Measurements from ENCODE around the gene ERCC2. TPM values are rescaled to one million over a fixed set of nuclear protein-coding genes. Genes with fewer than 3 reads are reported as not detected.

Gene ERCC2
- total and polyA plus RNA-seq, 5 donors from 2014 or later = 4.4 to 15.5 (median 6.8) TPM

DNA sequence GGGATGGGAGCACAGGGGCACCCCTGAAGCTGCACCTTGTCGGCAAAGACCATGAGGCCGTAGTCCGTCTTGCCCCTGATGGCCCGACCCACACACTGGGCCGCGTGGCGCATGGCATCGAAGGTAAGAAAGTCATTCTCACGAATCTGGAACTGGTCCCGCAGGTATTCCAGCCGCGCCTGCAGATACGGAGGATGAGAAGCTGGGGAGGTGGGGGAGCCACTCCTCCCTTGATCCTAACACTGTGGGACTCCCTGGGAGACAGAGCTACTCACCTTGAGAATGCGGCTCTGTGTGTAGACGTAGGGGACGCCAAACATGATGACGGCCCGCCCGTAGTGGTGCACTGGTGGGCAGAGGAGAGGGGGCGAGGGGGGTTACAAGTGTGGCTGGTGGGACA, 17.9 kb downstream of the ERCC2 start:
- ATAC-seq (ENCODE audit: low read depth in 2 of 2) = no peak
- Histone ChIP-seq H3K9me3 (ENCODE audit: control insufficient read depth in 2 of 2, low read length in 2 of 2) (no peaks in the 10 kb centered on the region), H3K4me1 (ENCODE audit: control insufficient read depth, insufficient read depth, low read length, poor library complexity, severe bottlenecking) (no peaks in the 10 kb centered on the region), H3K27me3 (ENCODE audit: control insufficient read depth, insufficient read depth, low read length) (no peaks in the 10 kb centered on the region), H3K27ac (ENCODE audit: insufficient read depth, low read length, poor library complexity, severe bottlenecking) (no peak overlapping the region), H3K36me3 (ENCODE audit: control insufficient read depth, insufficient read depth, low read length) (peaks cover 7% of the 10 kb centered on the region), H3K4me3 (ENCODE audit: low read depth, low read length) (no peak overlapping the region)
- Mint-ChIP-seq H3K4me1 (peaks cover 0 to 2% (median 0%) of the 10 kb centered on the region in 4 donors), H3K27ac (no peak overlapping the region), H3K27me3 (no peaks in the 10 kb centered on the region), H3K9me3 (no peaks in the 10 kb centered on the region), H3K36me3 (peaks cover 20% of the 10 kb centered on the region), H3K4me3 (no peak overlapping the region)
- DNase-seq = no peak

DNA sequence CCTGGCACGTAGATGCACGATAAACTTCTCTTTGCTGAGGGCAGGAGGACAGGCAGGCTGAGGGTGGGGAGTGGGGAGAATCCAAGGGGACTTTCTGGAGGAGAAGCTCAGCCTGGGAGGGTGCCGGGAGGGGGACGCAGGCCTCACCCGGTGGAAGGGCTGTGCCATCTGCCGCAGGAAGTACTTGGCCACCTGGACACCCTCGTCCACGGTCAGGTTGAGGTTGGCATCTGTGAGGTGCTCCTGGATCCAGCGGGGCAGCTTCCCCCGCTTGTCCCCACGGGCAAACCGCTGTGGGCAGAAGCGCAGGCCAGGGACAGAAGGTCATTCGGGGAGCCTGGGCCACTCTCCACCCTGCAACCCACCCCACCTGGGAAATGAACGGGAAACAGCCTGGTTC, 18.3 kb downstream of the ERCC2 start:
- no peak overlapping the region for H3K27ac ChIP-seq (ENCODE audit: insufficient read depth, low read length, poor library complexity, severe bottlenecking)
- Mint-ChIP-seq H3K36me3 (peaks cover 20% of the 10 kb centered on the region), H3K9me3 (no peaks in the 10 kb centered on the region), H3K4me1 (peaks cover 0 to 2% (median 0%) of the 10 kb centered on the region in 4 donors), H3K4me3 (no peak overlapping the region), H3K27ac (no peak overlapping the region), H3K27me3 (no peaks in the 10 kb centered on the region)
- no peaks in the 10 kb centered on the region for H3K4me1 ChIP-seq (ENCODE audit: control insufficient read depth, insufficient read depth, low read length, poor library complexity, severe bottlenecking)
- H3K36me3 ChIP-seq (ENCODE audit: control insufficient read depth, insufficient read depth, low read length) = peaks cover 7% of the 10 kb centered on the region
- H3K4me3 ChIP-seq (ENCODE audit: low read depth, low read length) = no peak overlapping the region
- no peaks in the 10 kb centered on the region for H3K27me3 ChIP-seq (ENCODE audit: control insufficient read depth, insufficient read depth, low read length)
- H3K9me3 ChIP-seq (ENCODE audit: control insufficient read depth in 2 of 2, low read length in 2 of 2) = no peaks in the 10 kb centered on the region
- no peak for ATAC-seq (ENCODE audit: low read depth in 2 of 2)
- DNase-seq = no peak

DNA sequence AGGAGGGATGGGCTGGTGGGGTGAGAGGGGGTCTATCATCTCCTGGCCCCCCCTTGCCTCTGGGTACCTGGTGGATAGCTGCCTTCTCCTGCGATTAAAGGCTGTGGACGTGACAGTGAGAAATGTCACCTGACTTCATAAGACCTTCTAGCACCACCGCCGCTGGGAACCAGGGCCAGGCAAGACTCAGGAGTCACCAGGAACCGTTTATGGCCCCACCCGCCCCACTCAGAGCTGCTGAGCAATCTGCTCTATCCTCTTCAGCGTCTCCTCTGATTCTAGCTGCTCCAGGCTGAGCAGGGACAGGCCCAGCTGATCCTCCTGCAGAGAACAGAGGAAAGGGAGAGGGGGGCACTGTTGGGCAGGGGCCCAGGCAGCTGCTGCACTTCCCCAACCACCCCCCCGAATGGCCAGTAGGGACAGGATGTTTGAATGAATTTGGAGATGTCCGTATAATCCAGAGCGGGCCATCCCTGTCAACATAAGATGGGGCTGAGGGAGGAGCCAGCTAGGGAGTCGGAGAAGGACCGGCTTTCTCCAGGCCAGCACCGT, 18.9 kb downstream of the ERCC2 start:
- no peak for ATAC-seq (ENCODE audit: low read depth in 2 of 2)
- H3K27me3 Mint-ChIP-seq = no peaks in the 10 kb centered on the region

GRCh38 chr19:45350477-45351058, 19.8 kb downstream of the ERCC2 start:
- peaks cover 7% of the 10 kb centered on the region for H3K36me3 ChIP-seq (ENCODE audit: control insufficient read depth, insufficient read depth, low read length)

More for the DNA sequence above, 18.9 kb downstream of the ERCC2 start:
- no peaks in the 10 kb centered on the region for H3K9me3 Mint-ChIP-seq
- no peak for DNase-seq
- Histone ChIP-seq H3K4me3 (ENCODE audit: low read depth, low read length) (no peak overlapping the region), H3K27ac (ENCODE audit: insufficient read depth, low read length, poor library complexity, severe bottlenecking) (no peak overlapping the region), H3K27me3 (ENCODE audit: control insufficient read depth, insufficient read depth, low read length) (no peaks in the 10 kb centered on the region), H3K36me3 (ENCODE audit: control insufficient read depth, insufficient read depth, low read length) (peaks cover 7% of the 10 kb centered on the region), H3K4me1 (ENCODE audit: control insufficient read depth, insufficient read depth, low read length, poor library complexity, severe bottlenecking) (no peaks in the 10 kb centered on the region), H3K9me3 (ENCODE audit: control insufficient read depth in 2 of 2, low read length in 2 of 2) (no peaks in the 10 kb centered on the region)
- H3K4me3 Mint-ChIP-seq = no peak overlapping the region
- H3K36me3 Mint-ChIP-seq = peaks cover 16% of the 10 kb centered on the region
- no peak overlapping the region for H3K27ac Mint-ChIP-seq
- H3K4me1 Mint-ChIP-seq = peaks cover 0 to 2% (median 0%) of the 10 kb centered on the region in 4 donors

DNA sequence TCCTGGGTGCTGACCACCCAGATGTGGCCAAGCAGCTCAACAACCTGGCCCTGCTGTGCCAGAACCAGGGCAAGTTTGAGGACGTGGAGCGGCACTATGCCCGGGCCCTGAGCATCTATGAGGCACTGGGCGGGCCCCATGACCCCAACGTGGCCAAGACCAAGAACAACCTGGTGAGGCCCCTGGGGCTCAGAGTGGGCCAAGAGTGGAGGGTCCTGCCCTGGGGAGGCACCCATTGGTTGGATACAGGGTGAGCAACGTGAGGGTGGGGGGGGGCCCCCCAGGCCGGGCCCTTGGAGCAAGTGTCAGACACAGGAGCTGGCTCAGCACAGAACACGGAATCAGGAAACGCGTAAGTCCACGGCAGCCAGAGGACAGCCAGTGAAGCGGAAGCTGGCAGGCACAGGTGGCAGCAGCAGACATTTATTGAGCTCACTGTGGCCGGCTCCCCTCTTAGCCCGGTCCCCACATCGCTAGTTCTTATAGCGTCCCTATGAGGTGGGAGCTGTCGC, 20.9 kb downstream of the ERCC2 start:
- no peaks in the 10 kb centered on the region for H3K27me3 ChIP-seq (ENCODE audit: control insufficient read depth, insufficient read depth, low read length)
- peaks cover 0 to 2% (median 0%) of the 10 kb centered on the region in 4 donors for H3K4me1 Mint-ChIP-seq
- H3K4me1 ChIP-seq (ENCODE audit: control insufficient read depth, insufficient read depth, low read length, poor library complexity, severe bottlenecking) = no peaks in the 10 kb centered on the region
- ATAC-seq (ENCODE audit: low read depth in 2 of 2) = no peak
- H3K27ac Mint-ChIP-seq = no peak overlapping the region
- no peaks in the 10 kb centered on the region for H3K9me3 Mint-ChIP-seq
- peaks cover 7% of the 10 kb centered on the region for H3K36me3 ChIP-seq (ENCODE audit: control insufficient read depth, insufficient read depth, low read length)
- no peak overlapping the region for H3K4me3 Mint-ChIP-seq
- no peak for DNase-seq
- no peak overlapping the region for H3K4me3 ChIP-seq (ENCODE audit: low read depth, low read length)
- peaks cover 6% of the 10 kb centered on the region for H3K27me3 Mint-ChIP-seq
- H3K36me3 Mint-ChIP-seq = peaks cover 16% of the 10 kb centered on the region
- H3K9me3 ChIP-seq (ENCODE audit: control insufficient read depth in 2 of 2, low read length in 2 of 2) = no peaks in the 10 kb centered on the region
- H3K27ac ChIP-seq (ENCODE audit: insufficient read depth, low read length, poor library complexity, severe bottlenecking) = no peak overlapping the region

More at GRCh38 chr19:45350477-45351058, 19.8 kb downstream of the ERCC2 start:
- H3K4me1 Mint-ChIP-seq = peaks cover 0 to 2% (median 0%) of the 10 kb centered on the region in 4 donors
- Histone ChIP-seq H3K4me1 (ENCODE audit: control insufficient read depth, insufficient read depth, low read length, poor library complexity, severe bottlenecking) (no peaks in the 10 kb centered on the region), H3K9me3 (ENCODE audit: control insufficient read depth in 2 of 2, low read length in 2 of 2) (no peaks in the 10 kb centered on the region), H3K27ac (ENCODE audit: insufficient read depth, low read length, poor library complexity, severe bottlenecking) (no peak overlapping the region), H3K27me3 (ENCODE audit: control insufficient read depth, insufficient read depth, low read length) (no peaks in the 10 kb centered on the region), H3K4me3 (ENCODE audit: low read depth, low read length) (no peak overlapping the region)
- H3K9me3 Mint-ChIP-seq = no peaks in the 10 kb centered on the region
- DNase-seq (no peak), ATAC-seq (ENCODE audit: low read depth in 2 of 2) (no peak)
- H3K27me3 Mint-ChIP-seq = peaks cover 6% of the 10 kb centered on the region
- H3K4me3 Mint-ChIP-seq = no peak overlapping the region
- H3K27ac Mint-ChIP-seq = no peak overlapping the region
- H3K36me3 Mint-ChIP-seq = peaks cover 16% of the 10 kb centered on the region

DNA sequence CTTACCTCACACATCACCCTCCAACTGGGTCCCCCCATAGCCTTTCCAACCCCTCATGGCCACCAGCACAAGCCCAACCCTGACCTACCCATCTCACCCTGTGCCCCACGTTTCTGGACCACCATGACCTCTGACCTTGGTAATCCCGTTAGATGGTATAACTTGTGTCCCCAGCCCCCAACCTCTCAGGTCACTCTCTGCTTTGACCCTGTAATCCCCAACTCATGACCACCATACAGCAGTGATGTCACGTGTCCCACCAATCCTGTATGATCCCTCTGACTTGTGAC, 21.3 kb downstream of the ERCC2 start:
- Histone ChIP-seq H3K36me3 (ENCODE audit: control insufficient read depth, insufficient read depth, low read length) (peaks cover 7% of the 10 kb centered on the region), H3K27me3 (ENCODE audit: control insufficient read depth, insufficient read depth, low read length) (no peaks in the 10 kb centered on the region), H3K27ac (ENCODE audit: insufficient read depth, low read length, poor library complexity, severe bottlenecking) (no peak overlapping the region), H3K9me3 (ENCODE audit: control insufficient read depth in 2 of 2, low read length in 2 of 2) (no peaks in the 10 kb centered on the region), H3K4me1 (ENCODE audit: control insufficient read depth, insufficient read depth, low read length, poor library complexity, severe bottlenecking) (no peaks in the 10 kb centered on the region), H3K4me3 (ENCODE audit: low read depth, low read length) (no peak overlapping the region)
- Mint-ChIP-seq H3K27me3 (peaks cover 6% of the 10 kb centered on the region), H3K36me3 (peaks cover 16% of the 10 kb centered on the region), H3K27ac (no peak overlapping the region), H3K4me1 (peaks cover 0 to 2% (median 0%) of the 10 kb centered on the region in 4 donors), H3K9me3 (no peaks in the 10 kb centered on the region), H3K4me3 (no peak overlapping the region)
- ATAC-seq (ENCODE audit: low read depth in 2 of 2) (no peak), DNase-seq (no peak)

- no peak for DNase-seq
- H3K4me1 ChIP-seq (ENCODE audit: control insufficient read depth, insufficient read depth, low read length, poor library complexity, severe bottlenecking) = no peaks in the 10 kb centered on the region
- Mint-ChIP-seq H3K4me3 (no peak overlapping the region), H3K9me3 (no peaks in the 10 kb centered on the region), H3K36me3 (peaks cover 16% of the 10 kb centered on the region), H3K4me1 (peaks cover 0 to 2% (median 0%) of the 10 kb centered on the region in 4 donors), H3K27me3 (peaks cover 6% of the 10 kb centered on the region), H3K27ac (no peak overlapping the region)
- H3K36me3 ChIP-seq (ENCODE audit: control insufficient read depth, insufficient read depth, low read length) = peaks cover 7% of the 10 kb centered on the region
- H3K27me3 ChIP-seq (ENCODE audit: control insufficient read depth, insufficient read depth, low read length) = no peaks in the 10 kb centered on the region
- H3K4me3 ChIP-seq (ENCODE audit: low read depth, low read length) = no peak overlapping the region
- no peak for ATAC-seq (ENCODE audit: low read depth in 2 of 2)
- H3K9me3 ChIP-seq (ENCODE audit: control insufficient read depth in 2 of 2, low read length in 2 of 2) = no peaks in the 10 kb centered on the region
- H3K27ac ChIP-seq (ENCODE audit: insufficient read depth, low read length, poor library complexity, severe bottlenecking) = no peak overlapping the region
These were observed 21.8 kb downstream of the ERCC2 start for GRCh38 chr19:45348367-45349125.
